Raji (cell line): ENCODE measurements around the gene HOMER2.

Experiments used
- POLR2A ChIP-seq: IDR thresholded peaks from 2 replicates; pipeline ENCODE4 v1.6.1; 2011; ENCODE audit warnings: low read depth, low read length, control low read depth; ENCODE audit not compliant: insufficient read depth

HOMER2 gene

DNA sequence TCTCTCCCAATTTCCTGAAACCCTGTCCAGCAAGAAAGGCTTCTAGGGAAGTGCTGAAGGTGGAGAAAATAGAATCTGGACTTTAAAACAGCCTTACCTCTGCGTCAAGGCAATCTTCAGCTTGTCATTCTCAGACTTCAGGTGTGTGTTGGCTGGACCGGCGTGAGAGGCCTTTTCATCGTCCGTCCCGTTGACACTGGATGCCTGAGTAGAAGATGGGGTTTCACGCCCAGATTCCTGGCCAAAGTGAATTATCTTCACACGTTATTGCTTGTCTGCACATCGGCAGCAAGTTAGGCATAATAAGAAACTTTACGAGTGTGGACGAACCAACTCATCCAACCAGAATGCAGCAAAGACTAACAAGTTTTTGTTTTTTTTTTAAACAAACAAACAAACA, 93.6 kb downstream of the HOMER2 start:
- no peak for TF ChIP-seq POLR2A

DNA sequence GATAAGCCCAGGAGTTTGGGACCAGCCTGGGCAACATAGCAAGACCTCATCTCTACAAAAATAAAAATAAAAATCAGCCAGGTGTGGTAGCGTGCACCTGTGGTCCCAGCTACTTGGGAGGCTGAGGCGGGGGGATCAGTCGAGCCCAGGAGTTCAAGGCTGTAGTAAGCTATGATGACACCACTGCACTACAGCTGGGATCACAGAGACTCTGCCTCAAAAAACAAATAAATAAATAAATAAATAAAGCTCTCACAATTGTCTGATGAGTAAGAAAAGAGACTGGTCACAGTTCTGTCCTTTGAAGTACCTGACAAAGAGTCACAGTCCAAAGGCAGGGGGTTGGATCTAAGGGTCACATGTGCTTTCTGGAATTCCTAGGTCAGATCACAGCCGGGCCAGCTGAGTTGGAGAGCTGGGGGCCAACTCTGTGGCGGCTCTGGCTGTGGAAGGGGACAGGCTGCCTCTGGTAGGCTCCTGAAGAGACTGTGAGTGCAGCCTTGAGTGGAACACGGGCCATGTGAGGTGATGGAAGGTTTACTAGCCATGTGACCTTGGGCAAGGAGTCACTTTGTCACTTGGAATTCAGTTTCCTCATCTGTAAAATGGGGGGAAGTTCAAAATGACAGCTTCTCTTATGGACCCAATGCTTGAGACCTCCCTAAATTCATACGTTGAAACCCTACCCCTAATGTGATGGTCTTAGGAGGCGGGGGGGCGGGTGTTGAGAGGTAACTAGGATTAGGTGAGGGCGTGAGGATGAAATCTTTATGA, 95.9 kb downstream of the HOMER2 start:
- no peak for TF ChIP-seq POLR2A

DNA sequence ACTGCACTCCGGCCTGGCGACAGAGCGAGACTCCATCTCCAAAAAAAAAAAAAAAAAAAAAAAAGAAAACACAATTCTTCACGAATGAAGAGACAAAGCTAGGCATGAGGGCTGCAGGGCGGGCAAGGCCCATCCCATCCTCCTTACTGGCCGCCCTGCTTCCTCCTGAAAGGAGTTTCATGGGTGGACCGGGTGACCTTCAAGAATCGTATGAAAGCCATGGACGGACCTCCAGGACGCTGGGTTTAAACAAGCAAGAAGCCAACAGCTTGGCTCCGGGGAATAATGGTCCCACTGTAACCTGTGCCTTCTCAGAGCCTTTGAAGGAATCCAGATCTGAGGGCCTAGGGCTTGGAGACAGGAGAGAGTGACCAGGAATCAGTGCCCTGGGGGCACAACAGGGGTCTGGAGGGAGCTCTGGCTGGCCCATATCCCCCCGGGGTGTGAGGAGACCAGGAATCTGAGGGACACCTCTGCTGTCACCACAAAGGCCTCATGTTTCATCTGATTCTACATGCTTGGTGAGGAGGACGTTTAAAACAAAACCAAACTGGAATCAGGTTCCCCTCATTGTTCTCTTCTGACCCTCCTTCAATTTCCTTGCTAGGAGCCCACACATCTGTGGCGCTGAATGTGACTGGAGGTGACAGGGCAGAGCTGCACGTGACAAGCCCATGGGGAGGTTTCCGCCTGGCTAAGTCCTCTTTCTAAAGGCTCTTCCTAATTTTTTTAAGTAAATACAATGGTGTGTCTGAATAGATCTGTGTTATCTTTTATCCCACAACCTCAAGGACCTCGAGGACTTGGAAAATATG, 97.0 kb downstream of the HOMER2 start:
- no peak for TF ChIP-seq POLR2A

DNA sequence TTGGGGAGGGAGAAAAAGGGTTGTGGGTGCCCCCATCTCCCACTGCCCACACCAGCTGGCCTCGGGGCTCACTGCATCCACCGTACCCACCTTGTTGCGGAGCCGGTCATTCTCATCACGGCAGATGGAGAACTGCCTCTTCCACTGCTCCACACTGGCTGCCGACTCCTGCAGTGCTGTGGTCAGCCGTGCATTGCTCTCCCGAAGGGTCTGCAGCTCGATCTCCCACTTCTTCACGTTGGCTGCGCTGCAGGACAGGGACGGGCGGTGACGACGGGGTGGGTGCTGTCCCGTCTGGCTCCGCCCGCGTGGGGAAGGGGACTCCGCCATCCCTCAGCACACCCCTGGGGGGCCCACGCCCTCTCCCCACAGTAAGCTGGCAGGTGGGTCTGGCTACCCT, 98.0 kb downstream of the HOMER2 start:
- no peak for TF ChIP-seq POLR2A

DNA sequence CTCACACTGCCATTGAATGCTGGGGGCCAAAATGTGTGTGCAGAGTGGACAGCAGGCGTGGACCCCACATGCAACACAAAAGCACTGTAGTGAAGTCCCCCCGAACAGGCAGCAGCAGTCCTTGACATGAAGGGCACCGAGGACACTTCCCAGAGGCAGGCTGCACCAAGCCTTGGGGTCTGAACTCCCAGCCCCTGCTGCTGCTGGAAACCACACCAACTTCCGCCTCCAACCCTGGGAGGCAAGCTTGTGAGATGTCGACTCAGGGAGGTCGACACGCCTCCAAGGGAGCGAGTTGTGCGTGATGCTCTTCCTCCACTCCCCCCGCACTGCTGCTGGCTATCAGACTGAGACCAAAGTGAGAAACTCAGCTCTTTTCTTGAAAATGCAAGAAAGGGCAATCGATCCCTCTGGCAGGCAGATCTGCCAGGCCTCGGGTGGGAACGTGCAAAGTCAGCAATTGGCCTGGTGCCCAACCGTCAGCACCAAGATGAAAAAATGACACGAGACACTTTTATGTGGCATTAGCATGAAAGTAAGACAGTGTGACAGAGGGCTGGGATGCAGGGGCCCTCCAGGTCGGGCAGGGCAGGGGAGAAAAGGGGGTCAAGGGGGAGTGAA, 99.5 kb downstream of the HOMER2 start:
- TF ChIP-seq POLR2A: no peak

DNA sequence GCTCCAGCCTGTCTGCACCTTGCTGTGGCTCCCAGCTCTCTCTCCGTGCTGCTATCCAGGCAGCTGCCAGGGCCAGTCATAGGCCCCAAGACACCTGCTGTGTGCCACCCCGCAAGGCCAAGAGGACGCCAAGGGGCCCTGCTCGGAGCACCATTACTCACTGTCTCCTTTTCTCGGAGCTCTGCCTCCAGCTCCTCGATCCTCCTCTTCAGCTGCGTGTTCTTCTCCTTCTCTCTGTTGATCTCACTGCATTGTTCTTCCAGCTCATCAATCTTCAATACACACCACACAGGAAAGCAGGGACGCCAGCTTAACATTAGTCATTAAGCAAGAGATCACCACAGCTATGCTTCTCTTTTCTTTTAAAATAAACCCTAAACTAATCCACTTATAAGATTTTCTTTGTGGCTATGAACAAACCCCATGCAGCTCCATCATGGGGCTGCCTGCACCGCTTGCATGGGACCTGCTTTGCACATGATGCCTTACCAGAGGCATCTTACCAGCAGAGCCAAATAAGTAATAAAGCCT, 100.5 kb downstream of the HOMER2 start:
- no peak for TF ChIP-seq POLR2A

DNA sequence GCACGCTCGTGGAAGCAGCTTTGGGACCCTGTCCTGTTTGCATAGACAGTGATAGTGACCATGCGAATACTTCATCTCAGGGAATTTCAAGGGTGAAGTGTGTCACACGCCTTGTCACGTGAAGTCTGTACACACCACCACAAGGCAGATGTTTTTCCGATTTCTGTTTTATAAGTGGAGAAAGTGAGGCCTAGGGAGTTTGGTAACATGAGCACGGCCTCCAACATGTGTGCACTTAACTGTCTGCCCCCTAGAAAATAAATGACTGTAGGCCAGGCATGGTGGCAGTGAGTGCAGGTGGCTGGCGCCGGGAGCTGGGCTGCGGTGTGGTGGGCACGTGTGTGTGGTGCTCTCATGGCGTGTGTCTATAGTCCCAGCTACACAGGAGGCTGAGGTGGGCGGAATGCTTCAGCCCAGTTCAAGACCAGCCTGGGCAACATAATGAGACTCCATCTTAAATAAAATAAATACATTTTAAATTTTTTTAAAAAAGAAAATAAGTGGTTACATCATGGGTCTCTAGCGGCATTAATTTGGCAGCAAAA, 101.1 kb downstream of the HOMER2 start:
- no peak for TF ChIP-seq POLR2A

DNA sequence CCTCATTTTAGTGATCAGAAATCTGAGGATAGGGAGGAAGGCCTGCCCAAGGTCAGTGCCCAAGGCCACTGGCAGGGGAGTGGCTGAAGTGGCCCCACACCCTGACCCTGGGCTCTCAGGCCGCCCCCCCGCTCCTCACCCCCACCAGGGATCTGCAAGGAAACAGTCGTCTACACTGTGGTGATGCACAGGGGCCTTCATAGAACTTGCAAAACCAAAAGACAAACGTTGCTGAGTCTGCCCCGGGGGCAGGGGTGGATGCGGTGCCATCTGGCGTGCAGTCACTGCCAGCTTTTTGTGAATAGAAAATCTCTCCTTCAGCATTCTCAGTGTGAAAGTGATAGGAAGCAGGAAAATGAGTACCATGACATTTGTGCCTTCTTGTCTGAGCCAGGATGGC, 101.8 kb downstream of the HOMER2 start:
- TF ChIP-seq POLR2A: no peak

DNA sequence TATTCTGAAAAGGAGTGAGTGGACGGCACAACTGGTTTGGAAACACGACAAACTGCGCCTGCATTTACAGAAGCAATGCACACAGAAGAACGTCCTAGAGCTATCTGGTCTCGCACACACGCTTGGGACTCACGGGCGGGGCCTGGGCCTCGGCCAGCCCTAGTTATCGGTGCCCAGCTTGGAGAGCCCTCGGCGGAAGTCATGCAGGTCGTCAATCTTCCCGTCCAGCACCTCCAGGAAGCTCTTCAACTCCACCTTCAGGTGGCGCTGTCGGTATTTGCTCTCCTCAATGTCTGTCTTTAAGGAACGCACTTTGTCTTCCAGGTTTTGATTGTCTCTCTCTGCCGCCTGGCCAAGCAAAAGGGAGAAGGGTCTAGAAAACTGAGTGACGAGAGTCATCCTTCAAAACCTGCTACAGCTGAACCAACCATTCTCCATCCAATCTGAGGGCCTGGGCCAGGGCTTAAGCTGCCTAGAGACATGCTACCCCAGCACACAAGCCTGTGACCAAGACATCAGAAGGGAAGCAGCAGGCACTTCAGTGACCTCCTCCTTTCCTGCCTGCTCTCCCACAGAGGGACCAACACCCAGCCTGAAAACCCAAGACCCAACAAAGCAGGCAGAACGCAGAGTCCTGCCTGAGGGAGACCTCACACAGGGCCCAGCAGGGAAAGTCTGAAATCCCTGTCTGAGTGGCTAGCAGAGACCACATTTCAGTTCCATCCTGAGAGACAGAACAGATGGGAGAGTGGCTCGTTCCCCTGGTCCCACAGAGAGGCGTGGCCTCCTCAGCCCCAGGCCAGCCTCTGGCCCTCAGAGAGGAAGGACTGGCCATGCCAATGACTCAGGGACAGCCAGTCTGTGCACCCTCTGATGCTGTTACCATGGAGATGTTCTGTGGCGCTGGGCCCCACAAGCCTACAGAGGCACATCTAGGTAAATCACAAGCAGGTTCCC, 102.7 kb downstream of the HOMER2 start:
- no peak for TF ChIP-seq POLR2A

DNA sequence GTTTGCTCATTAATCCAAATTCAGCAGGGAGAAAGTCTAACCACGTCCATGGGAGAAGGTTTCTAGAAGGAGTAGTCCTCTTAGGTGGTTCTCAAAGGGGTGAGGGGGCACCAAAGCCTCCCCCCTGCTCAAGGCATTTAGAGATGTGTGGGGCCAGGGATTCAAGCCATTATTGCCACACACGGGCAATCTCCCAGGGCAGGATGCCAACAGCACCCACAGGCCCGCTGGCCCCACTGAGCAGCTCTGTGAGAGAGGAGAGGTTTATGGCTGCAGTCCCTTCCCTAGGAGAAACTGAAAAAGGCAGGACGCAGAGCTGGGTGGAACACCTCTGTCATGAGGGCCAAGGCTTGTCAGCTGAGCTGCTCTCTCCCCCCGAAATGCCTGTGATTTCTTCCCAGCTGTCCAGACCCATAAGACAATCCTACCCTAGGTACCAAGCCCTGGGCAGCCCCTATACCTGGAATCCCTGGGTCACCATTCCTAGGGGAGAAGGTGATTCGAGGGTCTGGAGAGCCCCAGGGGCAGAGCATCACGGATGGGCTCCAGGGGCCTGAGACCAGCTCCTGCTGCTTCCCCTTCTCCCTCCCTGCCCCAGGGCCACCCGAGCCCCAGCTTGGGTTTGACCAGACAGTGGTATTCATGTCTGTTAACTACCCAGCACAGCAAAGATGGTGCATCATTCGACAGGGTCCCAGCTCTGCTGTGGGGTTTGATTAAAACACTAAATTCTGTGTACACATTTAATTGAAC, 104.1 kb downstream of the HOMER2 start:
- TF ChIP-seq POLR2A: no peak

DNA sequence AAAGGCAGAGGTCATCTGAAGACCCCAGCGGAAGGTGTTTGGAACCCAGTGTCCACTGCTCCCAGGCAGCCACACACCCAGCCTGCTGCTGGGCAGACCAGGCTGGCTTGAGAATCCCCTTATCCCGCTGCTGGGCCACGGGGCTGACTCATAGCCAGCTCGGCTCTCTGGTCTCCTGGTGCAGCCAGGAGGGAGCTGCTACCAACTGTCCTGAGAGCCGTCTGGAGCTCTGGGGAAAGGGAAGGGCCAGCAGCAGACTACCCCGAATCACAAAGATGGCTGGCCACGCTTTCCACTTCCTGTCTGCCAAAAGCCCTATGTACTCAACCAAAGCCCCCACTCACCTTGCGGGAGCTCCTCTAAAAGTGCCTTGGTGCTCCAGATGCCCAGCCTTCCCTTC, 104.8 kb downstream of the HOMER2 start:
- TF ChIP-seq POLR2A: no peak

DNA sequence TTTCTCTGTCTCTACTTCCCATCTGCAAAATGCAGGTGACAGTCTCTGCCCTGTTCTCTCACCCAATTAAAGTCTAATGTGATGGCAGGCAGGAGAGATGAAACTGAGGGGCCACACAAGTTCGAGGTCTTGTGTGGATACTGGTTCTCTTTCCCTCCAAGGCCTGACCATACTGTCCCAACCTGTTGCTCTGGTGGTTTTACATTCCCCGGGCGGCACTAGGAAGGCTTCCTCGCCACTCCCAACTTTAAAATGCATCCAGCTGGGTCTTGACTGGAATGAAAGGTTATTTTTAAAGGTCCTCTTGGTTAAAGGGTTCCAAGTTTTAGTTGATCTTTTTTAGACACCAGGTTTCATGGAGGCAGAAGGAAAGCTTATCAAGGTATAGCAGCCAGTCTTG, 105.9 kb downstream of the HOMER2 start:
- TF ChIP-seq POLR2A: no peak

DNA sequence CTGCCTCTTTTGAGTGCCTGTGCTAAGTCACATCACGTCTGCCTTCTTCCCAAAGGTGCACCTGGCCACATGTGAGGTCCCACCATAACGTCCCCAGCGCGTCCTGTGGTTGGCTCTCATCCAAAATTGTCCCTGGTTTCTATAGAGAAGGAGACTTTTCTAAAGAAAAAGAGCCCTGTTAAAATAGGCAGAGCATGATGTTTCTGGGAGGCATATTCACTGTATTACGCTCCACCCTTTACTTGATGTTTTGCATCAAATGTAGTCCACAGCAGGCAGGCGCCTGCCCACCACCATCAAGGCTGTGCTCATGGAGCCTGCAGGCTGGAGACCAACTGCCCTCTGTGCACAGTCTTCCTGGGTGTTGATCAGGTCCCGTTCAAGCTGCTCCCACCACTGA, 106.8 kb downstream of the HOMER2 start:
- TF ChIP-seq POLR2A: no peak

DNA sequence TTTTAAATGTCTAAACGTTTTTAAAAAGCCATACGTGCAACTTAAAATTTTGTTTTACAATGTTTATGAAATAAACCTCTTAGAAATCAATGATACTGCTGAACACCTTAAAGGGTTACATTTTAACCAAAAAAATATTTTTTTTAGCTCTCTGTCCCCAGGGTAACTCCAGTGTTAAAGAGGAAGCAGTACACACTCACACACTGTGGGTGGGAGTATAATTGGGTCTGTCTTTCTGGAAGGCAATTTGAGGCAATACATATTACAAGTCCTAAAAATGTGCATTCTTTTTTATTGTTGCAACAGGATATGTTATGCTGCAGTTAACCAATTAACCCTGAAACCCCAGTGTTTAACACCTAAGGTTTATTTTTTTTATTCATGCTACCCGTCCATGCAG, 109.0 kb downstream of the HOMER2 start:
- TF ChIP-seq POLR2A: no peak
